WTC11 (cell line): ENCODE data around the gene LRRC27. TPM values are rescaled to one million over a fixed set of nuclear protein-coding genes. Genes with fewer than 3 reads are reported as not detected.

Experiments
- ATAC-seq: fragments of 200-7000 bp; cut with Tn5 transposase; 2 replicates; pipeline ENCODE4 v1.10.0; 2021; ENCODE audit warnings: mild to moderate bottlenecking, moderate library complexity
- CTCF ChIA-PET: fragments of 300-600 bp; sonication (Branson Sonifier 250); formaldehyde crosslinking; loops from one replicate; lab custom pipeline; 2021; ENCODE audit warnings: antibody characterized with exemption; lab: Charles Lee
- POLR2A ChIA-PET: fragments of 350-600 bp; sonication (Branson Sonifier 250); formaldehyde crosslinking; loops from one replicate; lab custom pipeline; 2021; ENCODE audit warnings: antibody characterized with exemption; lab: Charles Lee
- DNase-seq: peaks from one replicate; pipeline ENCODE4 v3.0.0; 2021; ENCODE audit warnings: low spot score
- H3K27ac Mint-ChIP-seq: 2 replicates; pipeline ENCODE4 v1.8.0; 2021; ENCODE audit warnings: mixed read lengths
- H3K27me3 Mint-ChIP-seq: 2 replicates; pipeline ENCODE4 v1.8.0; 2021; ENCODE audit warnings: low read depth, mild to moderate bottlenecking, moderate library complexity, mixed read lengths
- H3K36me3 Mint-ChIP-seq: 2 replicates; pipeline ENCODE4 v1.8.0; 2021; ENCODE audit warnings: mixed read lengths
- H3K4me1 Mint-ChIP-seq: 2 replicates; pipeline ENCODE4 v1.8.0; 2022; ENCODE audit warnings: mixed read lengths
- H3K4me3 Mint-ChIP-seq: 2 replicates; pipeline ENCODE4 v1.8.0; 2021; ENCODE audit warnings: mild to moderate bottlenecking, moderate library complexity, mixed read lengths
- H3K9me3 Mint-ChIP-seq: 2 replicates; pipeline ENCODE4 v1.8.0; 2021; ENCODE audit warnings: mixed read lengths
- ATF2 ChIP-seq: sonication (generic); formaldehyde crosslinking; IDR thresholded peaks from 2 replicates; pipeline ENCODE4 v1.8.1; 2022; ENCODE audit warnings: low read depth, missing genetic modification reagents, borderline replicate concordance
- CBFB ChIP-seq: sonication (generic); formaldehyde crosslinking; IDR thresholded peaks from 2 replicates; pipeline ENCODE4 v1.8.1; 2022; ENCODE audit warnings: mild to moderate bottlenecking, low read depth, missing genetic modification reagents
- CDX4 ChIP-seq: fragments of 250-450 bp; sonication (Bioruptor Pico); IDR thresholded peaks from 2 replicates; pipeline ENCODE4 v1.9.0; 2021; ENCODE audit warnings: moderate library complexity, mild to moderate bottlenecking, inconsistent platforms, borderline replicate concordance
- ELF4 ChIP-seq: sonication (generic); formaldehyde crosslinking; IDR thresholded peaks from 2 replicates; pipeline ENCODE4 v1.8.1; 2022; ENCODE audit warnings: low read depth, mild to moderate bottlenecking, moderate library complexity, missing genetic modification reagents
- FOXP4 ChIP-seq: sonication (generic); formaldehyde crosslinking; IDR thresholded peaks from 2 replicates; pipeline ENCODE4 v1.8.0; 2022; ENCODE audit warnings: mild to moderate bottlenecking, missing genetic modification reagents
- GABPB1 ChIP-seq: sonication (generic); formaldehyde crosslinking; IDR thresholded peaks from 2 replicates; pipeline ENCODE4 v1.8.1; 2023; ENCODE audit warnings: mild to moderate bottlenecking, missing genetic modification reagents
- GRHL2 ChIP-seq: fragments of 250-450 bp; sonication (Bioruptor Pico); IDR thresholded peaks from 2 replicates; pipeline ENCODE4 v1.8.0; 2022; ENCODE audit warnings: mild to moderate bottlenecking, moderate library complexity; ENCODE audit not compliant: insufficient replicate concordance, severe bottlenecking
- IRF1 ChIP-seq: sonication (generic); formaldehyde crosslinking; IDR thresholded peaks from 2 replicates; pipeline ENCODE4 v1.8.0; 2023; ENCODE audit warnings: missing genetic modification reagents
- NFYB ChIP-seq: sonication (generic); formaldehyde crosslinking; conservative IDR thresholded peaks from 2 replicates; pipeline ENCODE4 v1.8.0; 2022; ENCODE audit warnings: low read depth, missing genetic modification reagents
- NR2C2 ChIP-seq: sonication (generic); formaldehyde crosslinking; IDR thresholded peaks from 2 replicates; pipeline ENCODE4 v1.8.0; 2022; ENCODE audit warnings: mild to moderate bottlenecking, missing genetic modification reagents
- PRRX2 ChIP-seq: fragments of 250-450 bp; sonication (Bioruptor Pico); IDR thresholded peaks from 2 replicates; pipeline ENCODE4 v1.8.0; 2021; ENCODE audit warnings: mild to moderate bottlenecking
- SMAD4 ChIP-seq: sonication (generic); formaldehyde crosslinking; IDR thresholded peaks from 2 replicates; pipeline ENCODE4 v1.8.0; 2022; ENCODE audit warnings: mild to moderate bottlenecking, missing genetic modification reagents
- SOX15 ChIP-seq: fragments of 250-450 bp; sonication (Bioruptor Pico); IDR thresholded peaks from 2 replicates; pipeline ENCODE4 v1.9.0; 2021; ENCODE audit warnings: mild to moderate bottlenecking
- SP1 ChIP-seq: sonication (generic); formaldehyde crosslinking; conservative IDR thresholded peaks from 2 replicates; pipeline ENCODE4 v1.8.1; 2022; ENCODE audit warnings: missing genetic modification reagents
- TP53 ChIP-seq: sonication (generic); formaldehyde crosslinking; IDR thresholded peaks from 2 replicates; pipeline ENCODE4 v1.8.1; 2023; ENCODE audit warnings: mild to moderate bottlenecking, missing genetic modification reagents
- USF1 ChIP-seq: sonication (generic); formaldehyde crosslinking; IDR thresholded peaks from 2 replicates; pipeline ENCODE4 v1.8.0; 2022; ENCODE audit warnings: mild to moderate bottlenecking, missing genetic modification reagents
- ZBTB43 ChIP-seq: sonication (generic); formaldehyde crosslinking; IDR thresholded peaks from 2 replicates; pipeline ENCODE4 v1.8.1; 2023; ENCODE audit warnings: mild to moderate bottlenecking, missing genetic modification reagents
- ZMAT4 ChIP-seq: fragments of 250-450 bp; sonication (Bioruptor Pico); IDR thresholded peaks from 2 replicates; pipeline ENCODE4 v1.9.0; 2021; ENCODE audit warnings: mild to moderate bottlenecking
- ZNF121 ChIP-seq: sonication (generic); formaldehyde crosslinking; IDR thresholded peaks from 2 replicates; pipeline ENCODE4 v1.8.0; 2023; ENCODE audit warnings: missing genetic modification reagents
- ZNF138 ChIP-seq: sonication (generic); formaldehyde crosslinking; conservative IDR thresholded peaks from 2 replicates; pipeline ENCODE4 v1.8.1; 2022; ENCODE audit warnings: mild to moderate bottlenecking, moderate library complexity, missing genetic modification reagents
- ZNF281 ChIP-seq: sonication (generic); formaldehyde crosslinking; IDR thresholded peaks from 2 replicates; pipeline ENCODE4 v1.8.0; 2023; ENCODE audit warnings: mild to moderate bottlenecking, missing genetic modification reagents
- ZNF396 ChIP-seq: fragments of 250-450 bp; sonication (Bioruptor Pico); IDR thresholded peaks from 2 replicates; pipeline ENCODE4 v1.8.0; 2021; ENCODE audit warnings: mild to moderate bottlenecking, moderate library complexity, borderline replicate concordance
- ZNF671 ChIP-seq: fragments of 250-450 bp; sonication (Bioruptor Pico); IDR thresholded peaks from 2 replicates; pipeline ENCODE4 v1.8.0; 2021; ENCODE audit warnings: mild to moderate bottlenecking
- total RNA-seq: library from RNA; stranded (reverse); gene quantifications from 3 replicates; pipeline ENCODE4 v1.2.3, GENCODE V29; 2021

LRRC27 gene
- total RNA-seq, 1 experiment from 2014 or later = 4.4 TPM

GRCh38 chr10:132300582-132300981 is 31.4 kb upstream of the LRRC27 start:
- peaks cover 8% of the 10 kb centered on the region for H3K27me3 Mint-ChIP-seq
- ATAC-seq (no peak), DNase-seq (no peak)
- peaks cover 7% of the 10 kb centered on the region for H3K4me1 Mint-ChIP-seq
- H3K9me3 Mint-ChIP-seq = peaks cover 6% of the 10 kb centered on the region
- POLR2A ChIA-PET = no interaction called here
- no peak overlapping the region for H3K4me3 Mint-ChIP-seq
- H3K27ac Mint-ChIP-seq = no peak overlapping the region
- CTCF ChIA-PET = interaction anchor here (0.6 kb wide), 1 partner anchor 30 kb away, joined by 3 read pairs; no protein-coding TSS in a partner anchor
- TF ChIP-seq ZNF138 (CRISPR knock-in tag) = no peak
- TF ChIP-seq ZNF396 (CRISPR knock-in tag) = no peak
- TF ChIP-seq ZNF281 (CRISPR knock-in tag) = no peak
- TF ChIP-seq PRRX2 (CRISPR knock-in tag) = no peak
- no peak for TF ChIP-seq NR2C2
- no peak for TF ChIP-seq ZNF121 (CRISPR knock-in tag)
- no peak for TF ChIP-seq CBFB
- TF ChIP-seq NFYB = no peak
- TF ChIP-seq TP53 = no peak
- TF ChIP-seq SP1 (CRISPR knock-in tag) = no peak
- no peak for TF ChIP-seq ATF2 (CRISPR knock-in tag)
- TF ChIP-seq IRF1 (CRISPR knock-in tag) = no peak
- no peak for TF ChIP-seq FOXP4
- no peak for TF ChIP-seq ZMAT4 (CRISPR knock-in tag)
- no peak for TF ChIP-seq CDX4 (CRISPR knock-in tag)
- no peak for TF ChIP-seq ELF4
- peaks cover 4% of the 10 kb centered on the region for H3K36me3 Mint-ChIP-seq

- Mint-ChIP-seq H3K36me3 (peaks cover 14% of the 10 kb centered on the region), H3K4me1 (peaks cover 7% of the 10 kb centered on the region), H3K27me3 (peaks cover 19% of the 10 kb centered on the region), H3K4me3 (no peak overlapping the region), H3K9me3 (peaks cover 16% of the 10 kb centered on the region), H3K27ac (no peak overlapping the region)
- POLR2A ChIA-PET = interaction anchor here (0.6 kb wide), 1 partner anchor 29 kb away, joined by 4 read pairs; no protein-coding TSS in a partner anchor
- CTCF ChIA-PET = interaction anchor here (1.3 to 1.7 kb wide), 2 partner anchors 49 to 59 kb away, joined by 3 to 6 read pairs; no protein-coding TSS in a partner anchor
- DNase-seq = no peak
- no peak for ATAC-seq
- TF ChIP-seq SP1 (CRISPR knock-in tag) = no peak
- TF ChIP-seq USF1 = no peak
- no peak for TF ChIP-seq PRRX2 (CRISPR knock-in tag)
- no peak for TF ChIP-seq ZNF671 (CRISPR knock-in tag)
- TF ChIP-seq ZNF396 (CRISPR knock-in tag) = no peak
- no peak for TF ChIP-seq GABPB1 (CRISPR knock-in tag)
- no peak for TF ChIP-seq ZBTB43 (CRISPR knock-in tag)
- no peak for TF ChIP-seq SMAD4 (CRISPR knock-in tag)
- TF ChIP-seq SOX15 (CRISPR knock-in tag) = no peak
- TF ChIP-seq GRHL2 (CRISPR knock-in tag) = no peak
Observed at GRCh38 chr10:132301371-132302330, 30.3 kb upstream of the LRRC27 start.
